Activated T-cell treated with anti-CD3 and anti-CD28 coated beads for 48 hours (primary cell): ENCODE data around the gene LPIN3.

ENCODE experiments used
- DNase-seq: peaks from one replicate; pipeline ENCODE4 v3.0.0-alpha.2; 2020; ENCODE audit warnings: low read depth

The LPIN3 gene

GRCh38 chr20:41366546-41367392, 26.1 kb downstream of the LPIN3 start, which contains the start of gene EMILIN3:
Gene EMILIN3 (minus strand): TSS chr20:41366818. CDS start chr20:41366634, 184 bp downstream.
- DNase-seq, result no peak

- DNase-seq, result no peak
These were observed 26.7 kb downstream of the LPIN3 start for GRCh38 chr20:41367393-41367695.

GRCh38 chr20:41367956-41368355, 27.3 kb downstream of the LPIN3 start:
- DNase-seq, result no peak

- DNase-seq, result no peak
These were observed 29.1 kb downstream of the LPIN3 start for GRCh38 chr20:41369673-41370072.

GRCh38 chr20:41370176-41370575, 29.6 kb downstream of the LPIN3 start:
- no peak for DNase-seq

- no peak for DNase-seq
These were observed 30.8 kb downstream of the LPIN3 start for GRCh38 chr20:41371371-41371770.

- no peak for DNase-seq
These were observed 32.7 kb downstream of the LPIN3 start for GRCh38 chr20:41373251-41373783.

- DNase-seq, result no peak
These were observed 33.6 kb downstream of the LPIN3 start for GRCh38 chr20:41373931-41374920.

- no peak for DNase-seq
These were observed 35.2 kb downstream of the LPIN3 start for GRCh38 chr20:41375846-41376245.

GRCh38 chr20:41376349-41376748, 35.7 kb downstream of the LPIN3 start:
- DNase-seq, result no peak

GRCh38 chr20:41377275-41377674, 36.7 kb downstream of the LPIN3 start:
- no peak for DNase-seq

GRCh38 chr20:41379551-41379950, 38.9 kb downstream of the LPIN3 start:
- no peak for DNase-seq

- DNase-seq, result no peak
These were observed 40.1 kb downstream of the LPIN3 start for GRCh38 chr20:41380551-41381193.

- no peak for DNase-seq
These were observed 42.2 kb downstream of the LPIN3 start for GRCh38 chr20:41382791-41383305.

- no peak for DNase-seq
These were observed 46.1 kb downstream of the LPIN3 start for GRCh38 chr20:41386502-41387427.

GRCh38 chr20:41387444-41387851, 46.8 kb downstream of the LPIN3 start:
- DNase-seq, result no peak

- DNase-seq, result no peak
These were observed 50.3 kb downstream of the LPIN3 start for GRCh38 chr20:41390889-41391288.

GRCh38 chr20:41391587-41392001, 51.0 kb downstream of the LPIN3 start:
- DNase-seq, result no peak

GRCh38 chr20:41392295-41392694, 51.7 kb downstream of the LPIN3 start:
- DNase-seq, result no peak

GRCh38 chr20:41392871-41393704, 52.5 kb downstream of the LPIN3 start:
- DNase-seq, result no peak
